ENCODE results near the gene PBX4. TPM values are rescaled to one million over a fixed set of nuclear protein-coding genes. Genes with fewer than 3 reads are reported as not detected.

The PBX4 gene
- total RNA-seq, 1 donor: 0.45 TPM

DNA sequence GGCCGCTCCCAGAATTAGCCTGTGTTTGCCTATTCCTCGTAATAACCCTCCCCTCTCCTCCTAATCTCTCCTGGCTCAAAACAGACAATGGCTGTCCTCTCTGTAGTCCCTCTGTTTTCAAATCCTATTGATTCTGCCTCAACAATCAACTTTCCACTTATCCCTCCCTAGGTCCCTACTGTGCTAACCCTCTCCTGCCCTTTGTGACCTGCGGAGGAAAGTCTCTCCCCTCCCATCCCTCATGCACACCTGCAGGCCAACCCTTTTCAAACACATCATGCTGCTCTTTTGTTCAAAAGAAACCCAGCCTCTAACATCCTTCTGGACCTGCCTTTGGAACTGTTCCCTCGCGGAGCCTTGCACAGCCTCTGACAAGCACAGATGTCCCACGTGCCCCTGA, 43.1 kb downstream of the PBX4 start:
- H3K4me3 ChIP-seq (ENCODE audit: low read depth, low read length): no peak overlapping the region
- TF ChIP-seq, protein P1, sequence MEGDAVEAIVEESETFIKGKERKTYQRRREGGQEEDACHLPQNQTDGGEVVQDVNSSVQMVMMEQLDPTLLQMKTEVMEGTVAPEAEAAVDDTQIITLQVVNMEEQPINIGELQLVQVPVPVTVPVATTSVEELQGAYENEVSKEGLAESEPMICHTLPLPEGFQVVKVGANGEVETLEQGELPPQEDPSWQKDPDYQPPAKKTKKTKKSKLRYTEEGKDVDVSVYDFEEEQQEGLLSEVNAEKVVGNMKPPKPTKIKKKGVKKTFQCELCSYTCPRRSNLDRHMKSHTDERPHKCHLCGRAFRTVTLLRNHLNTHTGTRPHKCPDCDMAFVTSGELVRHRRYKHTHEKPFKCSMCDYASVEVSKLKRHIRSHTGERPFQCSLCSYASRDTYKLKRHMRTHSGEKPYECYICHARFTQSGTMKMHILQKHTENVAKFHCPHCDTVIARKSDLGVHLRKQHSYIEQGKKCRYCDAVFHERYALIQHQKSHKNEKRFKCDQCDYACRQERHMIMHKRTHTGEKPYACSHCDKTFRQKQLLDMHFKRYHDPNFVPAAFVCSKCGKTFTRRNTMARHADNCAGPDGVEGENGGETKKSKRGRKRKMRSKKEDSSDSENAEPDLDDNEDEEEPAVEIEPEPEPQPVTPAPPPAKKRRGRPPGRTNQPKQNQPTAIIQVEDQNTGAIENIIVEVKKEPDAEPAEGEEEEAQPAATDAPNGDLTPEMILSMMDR (IDR thresholded peaks at IDR 0.05; ENCODE audit: insufficient read depth, low read length): no peak
- DNase-seq (ENCODE audit: low read depth): no peak

DNA sequence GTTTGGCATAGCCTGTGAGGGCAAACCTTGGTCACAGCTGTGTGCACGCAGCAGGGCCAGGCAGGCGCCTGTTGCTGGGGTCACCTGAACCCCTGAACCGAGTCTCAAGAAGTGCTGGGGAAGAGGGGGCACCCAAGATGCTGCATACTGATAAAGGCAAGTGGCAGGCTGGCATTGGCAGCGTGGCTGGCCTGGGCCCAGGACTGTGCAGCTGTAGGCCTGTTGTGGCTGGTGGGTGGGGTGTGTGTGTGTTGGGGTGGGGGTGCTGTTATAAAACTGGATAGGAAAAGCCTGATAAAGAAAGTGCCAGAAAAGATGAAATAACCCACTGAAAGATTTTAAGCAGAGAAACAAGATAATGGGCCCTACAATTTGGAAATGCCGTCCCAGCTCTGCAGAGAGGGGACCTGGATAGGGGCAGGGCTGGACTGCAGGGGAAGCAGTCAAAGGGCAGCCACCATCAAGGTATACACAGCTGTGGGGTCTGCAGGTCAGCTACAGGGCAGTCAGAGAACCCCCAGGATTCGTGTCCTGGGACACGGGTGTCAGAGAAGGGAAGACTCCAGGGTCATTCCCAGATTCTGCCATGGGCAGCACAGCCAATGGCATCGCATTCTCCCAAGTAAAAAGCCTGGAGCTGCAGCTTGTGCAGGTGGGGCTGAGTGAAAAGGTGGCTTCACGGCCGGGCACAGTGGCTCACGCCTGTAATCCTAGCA, 47.3 kb downstream of the PBX4 start:
- TF ChIP-seq, protein P1 (IDR thresholded peaks at IDR 0.05; ENCODE audit: insufficient read depth, low read length): no peak
- no peak for DNase-seq (ENCODE audit: low read depth)
- no peak overlapping the region for H3K4me3 ChIP-seq (ENCODE audit: low read depth, low read length)

DNA sequence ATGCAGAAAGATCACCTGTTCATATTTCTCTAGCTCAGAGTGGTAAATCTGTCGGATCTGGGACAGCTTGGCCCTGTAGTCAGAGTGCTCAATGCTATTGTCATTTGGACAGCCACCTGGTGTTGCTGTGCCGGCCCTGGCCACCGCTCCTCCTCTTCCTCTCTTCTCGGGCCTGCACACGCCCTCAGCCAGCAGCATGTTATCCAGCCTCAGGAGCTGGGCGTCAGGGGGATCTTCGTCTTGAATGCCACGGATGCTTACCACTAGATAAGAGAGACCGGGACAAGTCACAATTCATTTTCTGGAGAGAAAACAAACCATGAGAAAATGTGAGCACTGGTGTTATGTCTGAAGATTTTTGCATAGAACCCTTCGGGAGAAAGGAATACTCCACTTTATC, 47.9 kb downstream of the PBX4 start:
- H3K4me3 ChIP-seq (ENCODE audit: low read depth, low read length): no peak overlapping the region
- no peak for DNase-seq (ENCODE audit: low read depth)
- TF ChIP-seq, protein P1 (IDR thresholded peaks at IDR 0.05; ENCODE audit: insufficient read depth, low read length): no peak

DNA sequence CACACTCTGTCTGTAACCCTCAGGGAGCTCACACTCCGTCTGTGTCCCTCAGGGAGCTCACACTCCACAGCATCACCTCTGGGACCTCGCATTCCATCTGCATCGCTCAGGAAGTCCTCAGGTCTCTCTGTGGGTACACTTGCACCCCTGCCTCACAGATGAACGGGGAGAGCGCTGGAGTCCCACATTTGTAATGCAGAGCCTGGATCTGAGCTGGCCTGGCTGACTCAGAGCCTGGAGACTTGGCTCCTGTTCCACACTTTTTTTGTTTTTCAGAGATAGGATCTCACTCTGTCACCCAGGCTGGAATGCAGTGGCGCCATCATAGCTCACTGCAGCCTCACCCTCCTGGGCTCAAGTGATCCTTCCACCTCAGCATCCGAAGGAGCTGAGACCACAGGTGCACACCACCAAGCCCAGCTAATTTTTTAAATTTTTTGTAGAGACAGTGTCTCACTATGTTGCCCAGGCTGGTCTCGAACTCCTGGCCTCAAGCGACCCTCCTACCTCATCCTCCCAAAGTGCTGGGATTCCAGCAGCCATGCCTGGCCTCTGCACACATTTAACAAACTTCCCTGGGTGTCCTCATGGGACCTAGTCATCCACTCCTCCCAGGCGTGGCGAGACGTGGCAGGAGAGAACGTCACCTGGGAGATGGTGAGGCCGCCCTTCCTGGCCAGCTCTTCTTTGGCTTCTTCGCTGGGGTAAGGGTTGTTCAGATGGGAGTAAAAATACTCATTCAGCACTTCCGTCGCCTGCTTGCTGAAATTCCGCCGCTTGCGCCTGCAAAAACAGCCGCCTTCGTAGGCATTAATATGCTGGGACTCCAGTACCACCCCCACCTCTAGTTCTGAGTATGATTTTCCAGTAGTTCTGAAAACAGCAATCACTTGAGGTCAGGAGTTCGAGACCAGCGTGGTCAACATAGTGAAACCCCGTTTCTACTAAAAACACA, 49.4 kb downstream of the PBX4 start:
- TF ChIP-seq, protein P1 (IDR thresholded peaks at IDR 0.05; ENCODE audit: insufficient read depth, low read length): no peak

DNA sequence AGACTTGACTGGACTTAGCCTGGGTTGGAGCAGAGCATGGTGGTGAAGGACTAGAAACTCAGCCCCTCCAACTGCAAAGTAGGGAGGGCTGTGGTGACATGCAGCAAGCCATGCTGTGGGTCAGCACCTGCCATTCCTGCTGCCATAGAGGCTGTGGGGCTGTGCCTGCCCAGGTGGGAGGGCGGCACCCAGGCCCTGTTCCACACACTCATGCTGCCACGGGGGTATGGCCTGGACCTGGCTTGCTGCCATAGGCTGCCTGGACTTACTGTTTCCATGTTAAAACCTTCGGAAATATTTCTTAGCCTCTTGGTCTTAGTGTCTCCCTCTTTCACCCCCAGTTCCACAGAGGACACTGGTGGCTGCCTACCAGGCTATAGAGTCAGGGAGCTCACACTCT, 51.1 kb downstream of the PBX4 start:
- H3K4me3 ChIP-seq (ENCODE audit: low read depth, low read length): no peak overlapping the region
- TF ChIP-seq, protein P1 (IDR thresholded peaks at IDR 0.05; ENCODE audit: insufficient read depth, low read length): no peak
- no peak for DNase-seq (ENCODE audit: low read depth)

More for the DNA sequence above, 49.4 kb downstream of the PBX4 start:
- H3K4me3 ChIP-seq (ENCODE audit: low read depth, low read length): no peak overlapping the region
- DNase-seq (ENCODE audit: low read depth): peak; percentile 38

DNA sequence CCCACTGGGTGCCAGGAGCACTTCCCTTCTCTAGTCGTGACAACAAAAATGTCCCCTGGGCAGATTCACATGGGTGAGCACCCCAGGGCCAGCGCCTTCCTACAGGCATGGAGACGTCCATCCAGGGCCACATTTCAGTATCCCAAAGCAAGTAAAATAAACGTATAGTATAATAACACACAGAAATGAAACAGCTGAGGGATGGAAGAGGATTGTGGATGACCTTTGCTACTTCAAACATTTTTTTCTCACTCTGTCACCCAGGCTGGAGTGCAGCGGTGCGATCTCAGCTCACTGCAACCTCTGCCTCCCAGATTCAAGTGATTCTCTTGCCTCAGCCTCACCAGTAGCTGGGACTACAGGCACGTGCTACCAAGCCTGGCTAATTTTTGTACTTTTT, 52.2 kb downstream of the PBX4 start:
- no peak for DNase-seq (ENCODE audit: low read depth)
- TF ChIP-seq, protein P1 (IDR thresholded peaks at IDR 0.05; ENCODE audit: insufficient read depth, low read length): no peak
- H3K4me3 ChIP-seq (ENCODE audit: low read depth, low read length): no peak overlapping the region
